ENCODE measurements around the gene AZIN2.

GRCh38 chr1:33147275-33147996 is 66.5 kb downstream of the AZIN2 start:
- no peak for TF ChIP-seq POLR2AphosphoS5 (IDR thresholded peaks at IDR 0.05)
- no peak for TF ChIP-seq CTCF (IDR thresholded peaks at IDR 0.05)

Measured in upper lobe of left lung (tissue), 4 donors.